ENCODE results near the gene SPSB2.
"Not testable (repeated sequence)": the region's sequence is repeated elsewhere in the genome, so short reads cannot be mapped to it uniquely, and the experiment has no call there.

Gene SPSB2

DNA sequence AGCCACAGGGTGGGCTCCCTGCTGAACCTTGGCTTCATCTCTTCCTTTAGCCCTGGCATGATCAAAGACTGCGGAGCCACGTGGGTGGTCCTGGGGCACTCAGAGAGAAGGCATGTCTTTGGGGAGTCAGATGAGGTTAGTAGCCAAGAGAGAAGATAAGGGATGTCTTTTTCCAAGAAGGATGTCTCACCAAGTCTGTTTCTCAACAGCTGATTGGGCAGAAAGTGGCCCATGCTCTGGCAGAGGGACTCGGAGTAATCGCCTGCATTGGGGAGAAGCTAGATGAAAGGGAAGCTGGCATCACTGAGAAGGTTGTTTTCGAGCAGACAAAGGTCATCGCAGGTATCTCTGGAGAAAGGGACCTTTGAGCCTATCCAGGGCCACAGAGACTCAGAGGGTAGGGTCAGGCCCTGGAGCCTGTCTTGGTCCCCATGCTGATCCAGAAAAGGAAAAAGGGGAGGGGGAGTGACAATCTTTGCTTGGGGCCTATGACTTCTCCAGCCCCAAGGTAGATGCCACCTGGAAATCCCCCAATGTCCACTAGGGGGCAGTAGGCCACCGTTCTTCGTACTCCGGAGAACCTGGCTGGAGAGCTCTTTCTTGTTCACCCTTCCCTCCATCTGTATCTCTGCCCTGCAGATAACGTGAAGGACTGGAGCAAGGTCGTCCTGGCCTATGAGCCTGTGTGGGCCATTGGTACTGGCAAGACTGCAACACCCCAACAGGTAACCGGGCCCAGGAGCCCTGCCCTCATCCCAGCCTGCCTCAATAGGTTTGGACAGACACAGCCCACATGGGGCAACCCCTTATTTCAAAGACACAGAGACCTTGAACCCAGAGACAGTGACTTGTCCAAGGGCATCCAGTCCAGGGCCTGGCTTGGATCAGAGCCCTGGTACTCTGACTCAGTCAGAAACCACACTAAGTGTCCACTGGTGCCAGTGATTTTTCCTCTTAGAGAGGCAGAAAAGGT is 3.8 kb downstream of the SPSB2 start:
- DNase-seq, result peak; percentile 87 to 90

DNA sequence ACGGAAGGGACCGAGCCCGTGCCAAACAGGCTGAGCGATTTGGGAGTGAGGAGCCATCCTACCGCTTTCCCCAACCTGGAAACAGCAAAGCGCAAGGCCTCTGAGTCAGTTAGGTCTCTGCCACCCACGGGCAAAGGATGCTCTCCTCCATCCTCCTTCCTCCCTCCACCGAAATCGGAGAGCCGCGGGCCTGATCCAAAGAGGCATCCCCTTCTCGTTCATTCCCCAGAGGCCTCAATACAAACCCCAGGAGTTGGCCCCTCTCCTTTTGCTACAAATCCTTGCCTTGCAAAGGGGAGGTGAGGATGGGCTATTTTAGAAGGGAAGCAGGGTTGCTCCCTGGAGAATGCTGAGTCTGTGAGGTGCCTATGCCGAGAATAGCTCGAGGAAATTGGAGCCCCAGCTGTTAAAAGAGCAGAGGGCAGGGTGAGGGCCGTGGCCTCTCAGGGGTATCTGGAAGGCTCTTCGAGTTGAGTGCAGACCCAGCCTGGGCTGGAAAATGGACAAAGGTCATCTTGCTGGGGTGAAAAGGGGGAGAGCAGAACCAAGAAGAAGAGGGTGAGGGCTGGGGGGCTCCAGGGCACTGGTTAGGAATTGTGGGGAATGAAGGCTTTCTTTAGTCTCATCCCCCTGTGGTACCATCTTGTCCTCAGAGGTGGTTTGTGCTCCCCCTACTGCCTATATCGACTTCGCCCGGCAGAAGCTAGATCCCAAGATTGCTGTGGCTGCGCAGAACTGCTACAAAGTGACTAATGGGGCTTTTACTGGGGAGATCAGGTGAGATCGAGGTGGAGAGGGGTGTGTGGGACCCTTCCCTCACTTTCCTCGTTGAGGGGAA is 4.7 kb downstream of the SPSB2 start:
- DNase-seq, result peak; percentile 15 to 21

DNA sequence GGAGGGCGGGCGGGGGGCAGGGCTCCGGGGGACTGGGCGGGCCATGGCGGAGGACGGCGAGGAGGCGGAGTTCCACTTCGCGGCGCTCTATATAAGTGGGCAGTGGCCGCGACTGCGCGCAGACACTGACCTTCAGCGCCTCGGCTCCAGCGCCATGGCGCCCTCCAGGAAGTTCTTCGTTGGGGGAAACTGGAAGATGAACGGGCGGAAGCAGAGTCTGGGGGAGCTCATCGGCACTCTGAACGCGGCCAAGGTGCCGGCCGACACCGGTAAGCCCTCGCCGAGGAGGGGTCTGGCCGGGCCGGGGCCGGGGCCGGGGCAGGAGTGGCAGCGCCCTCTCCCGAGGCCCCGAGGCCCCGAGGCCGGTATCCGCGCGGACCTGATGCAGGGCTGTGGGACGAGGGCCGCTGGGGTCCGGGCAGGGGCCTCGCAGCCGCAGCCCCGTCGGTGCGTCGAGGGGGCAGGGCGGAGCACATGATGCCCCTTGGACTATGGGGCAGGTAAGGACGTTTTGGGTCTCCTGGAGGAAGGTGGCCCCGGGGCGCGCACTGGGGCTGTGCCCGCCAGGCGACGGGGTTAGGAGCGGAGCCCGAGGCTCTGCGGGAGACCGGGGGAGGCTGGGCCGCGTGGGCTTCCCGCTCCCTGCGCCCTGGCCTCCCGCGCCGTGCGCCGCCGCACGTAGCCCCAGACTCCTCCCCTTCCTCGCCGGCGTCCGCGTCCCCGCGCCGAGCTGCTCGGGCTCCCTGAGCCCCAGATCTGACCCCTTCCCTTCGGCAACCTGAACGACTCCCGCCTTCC is 5.5 kb downstream of the SPSB2 start, which contains the start of gene TPI1:
TPI1 (plus strand) TSS at position 119 of the 798 bp plus-strand sequence; CDS start at position 155, 36 bp downstream.
- peak; percentile 81 to 84 for DNase-seq

DNA sequence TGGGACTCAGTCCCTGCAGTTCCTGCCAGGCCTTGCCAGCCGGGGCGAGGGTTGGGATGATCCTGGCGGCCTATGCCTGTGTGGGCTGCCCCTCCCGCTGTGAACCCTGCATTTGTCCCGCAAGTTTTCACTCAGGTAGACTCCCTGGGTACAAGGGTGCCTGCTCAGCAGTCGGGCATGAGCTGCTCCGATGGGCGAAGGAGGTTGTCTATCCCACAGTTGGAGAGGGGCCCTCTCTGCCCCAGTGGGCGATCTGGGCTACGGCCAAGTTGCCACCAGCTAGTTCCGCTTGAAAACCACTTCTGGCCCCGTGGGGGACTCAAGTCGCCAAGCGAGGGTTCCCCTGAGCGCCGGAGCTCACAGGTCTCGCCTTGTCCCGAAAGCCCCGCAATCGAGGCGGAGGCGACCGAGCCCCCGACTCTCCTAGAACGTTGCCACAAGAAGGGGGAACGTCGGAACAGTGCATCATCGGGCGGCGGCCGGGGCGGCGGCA is 6.1 kb downstream of the SPSB2 start:
- DNase-seq, result no peak

DNA sequence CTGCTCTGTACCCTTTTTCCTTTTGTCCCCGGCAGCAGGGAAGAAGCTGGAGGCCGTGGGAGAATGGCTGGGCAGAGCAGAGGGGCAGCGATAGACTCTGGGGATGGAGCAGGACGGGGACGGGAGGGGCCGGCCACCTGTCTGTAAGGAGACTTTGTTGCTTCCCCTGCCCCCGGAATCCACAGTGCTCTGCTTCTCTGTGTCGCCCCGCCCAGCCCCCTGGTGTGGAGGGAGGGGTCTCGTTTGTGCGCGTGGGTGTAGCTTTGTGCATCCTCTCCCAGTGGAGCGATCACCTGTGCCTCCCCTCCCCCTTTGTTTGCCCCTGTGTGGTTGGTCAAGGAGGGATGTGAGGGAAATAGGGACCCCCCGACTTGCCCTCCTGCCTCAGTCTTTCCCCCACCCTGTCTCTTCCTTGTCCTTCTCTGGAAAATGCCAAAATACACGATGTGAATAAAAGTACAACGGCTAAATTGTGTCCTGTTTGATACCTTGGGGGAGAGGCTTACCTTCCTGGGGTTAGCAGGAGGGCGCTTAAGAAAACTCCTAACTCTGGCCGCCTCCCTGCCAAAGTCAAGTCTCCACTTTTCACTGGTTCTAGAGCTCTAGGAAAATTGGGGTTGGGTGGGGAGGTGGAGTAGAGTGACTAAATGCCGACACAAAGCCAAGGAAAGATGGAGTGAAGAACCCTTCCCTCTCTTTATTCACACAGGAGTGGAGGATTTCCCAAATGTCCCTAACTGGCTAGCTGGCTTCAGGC is 6.8 kb downstream of the SPSB2 start:
- no peak for DNase-seq

DNA sequence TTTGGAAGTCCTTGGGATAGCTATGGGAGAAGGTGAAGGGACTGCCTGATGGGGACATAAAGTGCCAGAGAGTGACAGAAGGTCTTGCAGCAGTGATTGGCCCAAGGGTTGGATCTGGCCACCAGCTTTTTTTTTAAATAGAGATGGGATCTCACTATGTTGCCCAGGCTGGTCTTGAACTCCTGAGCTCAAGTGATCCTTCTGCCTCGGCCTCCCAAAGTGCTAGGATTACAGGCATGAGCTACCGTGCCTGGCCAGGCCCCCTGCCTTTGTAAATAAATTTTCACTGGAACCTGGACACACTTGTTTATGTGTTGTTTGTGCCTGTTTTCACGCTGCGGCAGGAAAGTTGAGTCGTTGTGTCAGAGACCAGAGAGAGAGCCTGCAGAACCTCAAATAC is 7.8 kb downstream of the SPSB2 start:
- not testable (repeated sequence) for DNase-seq

DNA sequence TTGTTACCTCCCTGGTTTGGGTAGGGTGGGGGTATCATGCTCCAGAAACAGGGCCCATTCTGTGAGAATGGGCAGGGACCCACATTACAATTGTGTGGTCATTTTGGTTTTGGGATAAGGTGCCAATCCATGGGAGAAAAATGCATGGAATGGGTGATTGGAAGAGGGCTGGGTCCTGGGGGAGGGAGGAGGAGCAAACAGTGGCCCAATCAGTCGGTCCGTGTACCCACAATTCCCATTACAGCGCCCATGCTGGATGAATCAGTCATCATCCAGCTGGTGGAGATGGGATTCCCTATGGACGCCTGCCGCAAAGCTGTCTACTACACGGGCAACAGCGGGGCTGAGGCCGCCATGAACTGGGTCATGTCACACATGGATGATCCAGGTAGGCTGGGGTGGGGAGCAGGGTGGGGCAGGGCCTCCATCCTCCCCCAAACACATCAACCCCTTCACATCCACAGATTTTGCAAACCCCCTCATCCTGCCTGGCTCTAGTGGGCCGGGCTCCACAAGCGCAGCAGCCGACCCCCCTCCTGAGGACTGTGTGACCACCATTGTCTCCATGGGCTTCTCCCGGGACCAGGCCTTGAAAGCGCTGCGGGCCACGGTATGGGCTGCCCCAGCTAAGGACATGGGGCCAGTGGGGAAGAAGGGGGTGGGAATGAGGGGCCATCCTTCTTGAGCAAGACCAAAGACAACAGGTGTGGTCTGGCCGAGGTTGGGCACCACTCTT is 9.3 kb downstream of the SPSB2 start:
- DNase-seq, result no peak

DNA sequence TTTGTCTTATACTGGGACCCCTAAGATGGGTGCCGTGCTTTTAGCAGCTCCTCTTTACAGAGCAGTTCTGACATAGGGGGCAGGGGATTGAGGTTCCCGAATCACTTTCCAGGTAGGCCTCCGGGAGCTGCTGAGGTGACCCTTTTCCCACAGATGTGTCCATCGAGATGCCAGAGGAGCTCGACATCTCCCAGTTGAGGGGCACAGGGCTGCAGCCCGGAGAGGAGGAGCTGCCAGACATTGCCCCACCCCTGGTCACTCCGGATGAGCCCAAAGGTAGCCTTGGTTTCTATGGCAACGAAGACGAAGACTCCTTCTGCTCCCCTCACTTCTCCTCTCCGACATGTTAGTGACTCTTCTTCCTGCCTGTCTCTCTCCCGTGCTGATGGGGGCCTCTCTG is 10.1 kb downstream of the SPSB2 start:
- no peak for DNase-seq

DNA sequence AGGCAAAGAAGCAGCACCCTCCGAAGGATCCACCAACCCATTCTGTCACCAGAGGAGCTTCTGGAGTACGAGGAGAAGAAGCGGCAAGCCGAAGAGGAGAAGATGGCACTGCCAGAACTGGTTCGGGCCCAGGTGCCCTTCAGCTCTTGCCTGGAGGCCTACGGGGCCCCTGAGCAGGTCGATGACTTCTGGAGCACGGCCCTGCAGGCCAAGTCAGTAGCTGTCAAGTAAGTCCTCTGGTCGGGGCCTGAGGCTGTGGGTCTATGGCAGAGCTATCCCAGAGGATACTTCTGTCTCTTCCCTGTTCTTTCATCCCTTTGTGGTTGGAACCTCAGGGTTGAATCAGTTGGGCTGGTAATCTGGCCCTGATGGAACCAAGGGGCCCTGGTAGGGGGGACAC is 11.7 kb downstream of the SPSB2 start:
- DNase-seq, result no peak

DNA sequence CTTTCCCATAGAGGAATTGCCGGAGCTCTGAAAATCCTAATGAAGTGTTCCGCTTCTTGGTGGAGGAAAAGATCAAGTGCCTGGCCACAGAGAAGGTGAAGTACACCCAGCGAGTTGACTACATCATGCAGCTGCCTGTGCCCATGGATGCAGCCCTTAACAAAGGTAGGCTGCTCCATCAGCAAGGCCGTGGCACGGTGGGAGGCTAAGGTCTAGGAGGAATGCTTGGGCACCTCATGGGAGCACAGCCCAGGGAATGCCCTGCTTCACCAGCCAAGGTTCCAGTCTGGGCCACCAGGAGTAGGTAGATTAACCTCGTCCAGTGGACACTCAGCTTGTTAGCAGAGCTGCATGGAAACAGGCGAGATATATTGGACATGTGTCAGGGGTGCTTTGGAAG is 12.2 kb downstream of the SPSB2 start:
- DNase-seq, result no peak

DNA sequence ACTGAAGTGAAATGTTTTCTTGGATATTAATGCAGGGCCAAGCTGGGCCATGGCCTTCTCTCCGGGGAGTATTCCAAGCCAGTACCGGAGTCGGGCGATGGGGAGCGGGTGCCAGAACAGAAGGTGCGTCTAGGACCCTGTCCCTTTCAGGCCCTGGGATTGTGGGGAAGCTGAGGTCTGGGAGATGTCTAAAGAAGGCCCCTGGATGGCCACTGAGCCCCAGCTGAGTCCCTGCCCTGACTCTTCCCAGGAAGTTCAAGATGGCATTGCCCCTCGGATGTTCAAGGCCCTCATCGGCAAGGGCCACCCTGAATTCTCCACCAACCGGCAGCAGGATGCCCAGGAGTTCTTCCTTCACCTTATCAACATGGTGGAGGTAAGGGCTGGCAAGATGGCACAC is 13.0 kb downstream of the SPSB2 start:
- DNase-seq, result no peak

DNA sequence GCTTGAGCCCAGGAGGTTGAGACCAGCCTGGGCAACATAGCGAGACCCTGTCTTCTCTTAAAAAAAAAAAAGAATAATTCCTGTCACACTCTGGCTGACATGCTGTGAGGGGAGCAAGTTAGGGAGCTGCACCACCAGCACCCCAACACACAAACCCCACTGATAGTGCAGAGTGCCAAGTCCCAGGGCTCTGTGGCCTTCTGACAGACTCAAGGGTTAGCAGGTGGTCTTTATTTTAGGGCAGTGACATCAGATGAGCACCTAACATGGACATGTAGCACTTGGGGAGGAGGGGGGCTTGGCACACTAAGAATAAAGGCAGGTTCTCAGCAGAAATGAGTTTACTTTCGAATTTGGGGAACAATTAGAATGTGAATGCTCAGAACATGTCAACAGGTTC is 14.3 kb downstream of the SPSB2 start:
- DNase-seq, result no peak

DNA sequence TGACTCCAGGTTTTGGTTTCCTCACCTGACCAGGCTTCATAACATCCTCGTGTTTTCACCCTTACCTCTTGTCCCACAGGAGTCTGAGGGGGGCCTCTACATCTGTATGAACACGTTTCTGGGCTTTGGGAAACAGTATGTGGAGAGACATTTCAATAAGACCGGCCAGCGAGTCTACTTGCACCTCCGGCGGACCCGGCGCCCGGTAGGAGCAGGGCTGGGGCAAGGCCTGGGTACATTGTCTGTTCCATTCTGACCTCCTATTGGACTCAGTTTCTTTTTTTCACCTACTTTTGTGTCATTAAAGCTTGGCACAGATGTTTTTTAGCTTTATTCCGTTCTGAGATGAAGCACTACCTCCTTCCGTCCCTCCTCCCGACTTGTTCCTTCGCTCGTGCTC is 17.8 kb downstream of the SPSB2 start:
- DNase-seq, result no peak

DNA sequence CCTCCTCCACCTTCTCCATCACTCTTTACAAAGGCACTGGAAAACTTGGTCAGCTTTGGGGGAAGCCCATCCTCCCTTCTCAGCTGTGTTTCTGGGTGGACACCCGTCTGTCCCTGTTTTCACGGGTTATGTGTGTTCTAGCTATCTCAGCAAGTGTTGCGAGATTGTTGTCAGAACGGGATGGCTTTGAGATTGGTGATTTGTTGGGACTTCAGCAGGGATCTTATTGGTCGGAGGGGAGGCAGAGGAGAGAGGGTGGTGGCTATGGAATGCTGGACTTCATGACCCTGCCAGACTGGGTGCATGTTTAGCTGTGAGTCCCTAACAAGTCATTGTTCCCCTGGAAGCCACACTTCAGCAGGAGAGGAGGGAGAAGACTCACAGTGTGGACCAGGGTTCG is 19.1 kb downstream of the SPSB2 start:
- no peak for DNase-seq

DNA sequence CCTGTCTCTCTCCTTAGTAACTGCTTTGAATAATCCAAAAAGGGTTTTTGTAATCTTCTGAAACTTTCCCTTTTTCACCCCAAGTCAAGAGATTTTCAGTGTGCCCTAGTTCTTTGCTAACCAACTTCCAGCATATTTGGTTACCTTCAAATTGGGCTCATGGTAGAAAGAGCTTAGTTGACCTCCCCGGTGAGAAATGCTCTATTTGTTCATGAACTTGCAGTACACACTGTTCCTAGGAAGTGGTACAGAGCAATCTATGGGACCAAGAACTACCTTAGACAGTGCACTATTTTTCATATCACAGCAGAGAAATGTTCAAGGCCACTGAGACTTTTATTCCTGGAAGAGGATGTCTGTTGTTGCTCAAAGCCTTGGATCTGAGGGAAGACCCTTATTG is 19.5 kb downstream of the SPSB2 start:
- DNase-seq, result no peak

DNA sequence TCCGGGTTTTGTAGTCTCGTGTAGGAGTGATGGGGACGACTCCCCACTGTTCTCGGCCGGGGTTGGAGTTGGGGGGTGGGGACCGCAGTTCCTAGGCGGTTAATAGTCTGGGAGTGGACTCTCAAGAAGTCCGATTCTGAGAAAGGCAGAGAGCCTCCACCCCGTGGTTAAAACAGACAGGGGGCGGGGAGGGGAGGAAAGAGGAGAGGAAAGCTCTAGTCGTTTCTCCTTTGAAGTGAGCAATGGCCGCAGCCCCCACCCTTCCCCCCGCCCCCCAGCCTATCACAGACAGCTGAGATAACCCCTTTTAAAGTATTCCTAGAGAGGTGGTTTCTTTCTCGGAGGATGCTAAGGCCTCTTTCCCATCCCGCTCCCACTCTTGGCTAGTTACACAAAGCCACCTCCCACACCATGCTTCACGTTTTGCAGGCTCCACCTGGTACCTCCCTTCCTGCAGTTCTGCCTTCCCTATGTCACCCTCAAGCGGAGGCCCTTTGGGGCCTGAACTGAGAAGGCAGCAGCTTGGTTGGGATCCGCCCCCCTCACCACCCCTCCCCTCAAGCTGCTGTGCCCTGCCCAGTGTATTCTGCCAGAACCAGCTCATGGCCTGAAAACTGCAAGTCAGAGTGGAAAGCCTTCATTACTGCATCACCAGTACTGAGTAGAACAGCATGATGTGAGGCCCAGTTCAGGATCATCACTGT is 20.3 kb downstream of the SPSB2 start:
- peak; percentile 80 to 86 for DNase-seq

DNA sequence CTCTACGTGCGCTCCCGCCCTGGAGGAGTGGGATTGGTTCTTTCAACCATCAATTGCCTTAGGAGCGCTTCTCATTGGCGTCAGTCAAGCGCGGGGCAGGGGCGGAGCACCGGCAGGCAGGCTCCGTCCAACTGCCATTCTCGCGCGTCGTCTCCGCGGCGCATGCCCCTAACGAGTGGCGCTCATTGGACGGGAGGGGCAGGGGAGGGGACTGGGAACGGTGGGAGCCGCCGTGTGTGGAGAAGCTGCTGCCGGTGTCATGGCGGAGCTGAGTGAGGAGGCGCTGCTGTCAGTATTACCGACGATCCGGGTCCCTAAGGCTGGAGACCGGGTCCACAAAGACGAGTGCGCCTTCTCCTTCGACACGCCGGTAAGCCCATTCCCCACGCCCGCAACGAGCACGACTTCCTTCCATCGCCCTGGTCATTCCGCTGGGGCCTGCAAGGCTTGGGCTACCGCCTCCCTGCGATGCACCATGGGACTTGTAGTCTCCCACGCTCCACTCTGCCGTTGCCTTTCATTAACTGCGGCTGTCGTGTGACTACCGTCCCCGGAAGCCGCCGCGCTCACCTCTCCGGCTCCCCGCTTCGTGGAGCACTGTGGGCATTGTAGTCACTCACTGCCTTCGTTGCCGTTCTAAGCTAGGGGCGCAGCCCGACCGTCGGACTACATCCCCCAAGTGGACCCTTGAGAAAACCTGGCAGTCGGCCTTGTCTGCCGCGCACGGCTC is 21.0 kb downstream of the SPSB2 start, which contains the start of gene USP5:
USP5 (plus strand) TSS at position 230 of the 730 bp plus-strand sequence; CDS start at position 260, 30 bp downstream.
- peak; percentile 97 to 98 for DNase-seq

DNA sequence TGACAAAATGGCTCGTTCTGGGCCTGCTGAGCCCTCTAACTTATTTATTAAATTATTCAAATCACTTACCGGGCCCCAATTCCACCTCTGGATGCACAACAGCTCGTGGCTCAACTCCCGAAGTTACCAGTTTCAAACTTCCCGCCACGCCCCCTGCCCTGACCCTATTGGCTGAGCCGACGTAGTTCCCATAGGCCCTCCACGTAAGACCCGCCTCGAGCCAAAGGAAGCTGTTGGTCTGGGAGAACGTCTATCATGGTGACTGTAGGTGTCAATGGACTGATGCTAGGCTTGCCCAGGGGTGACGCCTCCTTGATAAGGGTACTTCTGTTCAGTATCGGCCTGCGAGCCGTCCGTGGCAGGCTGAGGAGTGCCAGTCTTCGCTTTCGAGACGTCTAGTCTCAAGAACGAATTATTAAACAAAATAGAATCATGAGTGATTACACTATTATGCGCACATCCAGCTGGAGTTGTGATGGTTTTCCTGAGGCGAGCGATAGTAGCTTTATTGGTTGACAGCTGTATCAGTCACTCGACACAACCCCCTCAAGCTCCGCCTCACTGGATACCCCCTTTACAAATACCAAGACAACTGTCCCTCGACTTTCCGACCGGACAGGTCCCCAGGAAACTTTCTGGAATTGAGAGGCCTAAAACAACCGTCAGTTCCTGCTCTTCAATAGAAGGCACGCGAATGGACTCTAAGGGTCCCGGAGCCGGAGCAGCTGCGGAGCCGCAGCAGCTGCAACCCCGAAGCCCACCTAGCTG is 21.8 kb downstream of the SPSB2 start, which contains the start of gene CDCA3:
CDCA3 (minus strand) TSS at position 134 of the 768 bp plus-strand sequence. CDS start 334 bp downstream, outside the sequence.
- peak; percentile 96 to 98 for DNase-seq

DNA sequence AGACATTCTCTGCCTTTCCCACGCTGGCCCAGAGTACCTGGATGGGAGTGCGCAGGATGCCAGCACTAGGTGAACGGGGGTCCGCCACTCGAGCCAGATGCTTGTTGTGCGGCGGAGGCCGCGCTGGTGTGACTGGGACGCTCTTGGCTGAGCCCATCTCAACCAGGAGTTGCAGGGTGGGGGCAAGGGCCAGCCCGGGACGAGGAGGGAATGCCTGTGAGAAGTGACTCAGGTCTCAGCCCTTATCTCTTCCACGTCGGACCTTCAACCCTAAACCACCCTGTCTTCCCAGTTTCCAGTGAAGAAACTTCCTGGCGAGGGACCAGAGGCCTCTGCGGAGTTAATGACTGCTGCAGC is 22.3 kb downstream of the SPSB2 start:
- no peak for DNase-seq

All from activated CD4-positive, alpha-beta T cell treated with anti-CD3 and anti-CD28 coated beads, Interleukin-2, amount 50 U/mL, for 48 hours (primary cell).